GM21381 (cell line): ENCODE measurements around the gene STMN3.
"Not testable (repeated sequence)": the region's sequence is repeated elsewhere in the genome, so short reads cannot be mapped to it uniquely, and the experiment has no call there.

ENCODE experiments used
- ATAC-seq: cut with Tn5 transposase; IDR thresholded peaks from one replicate; pipeline ENCODE4 v1.9.1; 2021; ENCODE audit warnings: mild to moderate bottlenecking, moderate library complexity; ENCODE audit not compliant: unreplicated experiment

The STMN3 gene

GRCh38 chr20:63639093-63639975, 13.9 kb downstream of the STMN3 start:
- no peak for ATAC-seq

GRCh38 chr20:63636752-63637628, 16.2 kb downstream of the STMN3 start:
- no peak for ATAC-seq

GRCh38 chr20:63635431-63636141, 17.6 kb downstream of the STMN3 start:
- peak; percentile 53 for ATAC-seq

- ATAC-seq = no peak
These were observed 19.5 kb downstream of the STMN3 start for GRCh38 chr20:63633732-63634131.

DNA sequence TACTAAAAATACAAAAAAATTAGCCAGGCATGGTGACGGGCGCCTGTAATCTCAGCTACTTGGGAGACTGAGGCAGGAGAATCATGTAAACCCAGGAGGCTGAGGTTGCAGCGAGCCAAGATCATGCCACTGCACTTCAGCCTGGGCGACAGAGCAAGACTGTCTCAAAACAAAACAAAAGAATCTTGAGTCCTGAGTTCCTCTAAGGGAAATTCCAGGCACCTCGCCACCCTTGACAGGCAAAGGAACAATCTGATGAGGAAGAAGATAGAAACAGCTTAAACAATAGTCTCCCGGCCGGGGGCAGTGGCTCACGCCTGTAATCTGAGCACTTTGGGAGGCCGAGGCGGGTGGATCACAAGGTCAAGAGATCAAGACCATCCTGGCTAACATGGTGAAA, 21.8 kb downstream of the STMN3 start:
- not testable (repeated sequence) for ATAC-seq

DNA sequence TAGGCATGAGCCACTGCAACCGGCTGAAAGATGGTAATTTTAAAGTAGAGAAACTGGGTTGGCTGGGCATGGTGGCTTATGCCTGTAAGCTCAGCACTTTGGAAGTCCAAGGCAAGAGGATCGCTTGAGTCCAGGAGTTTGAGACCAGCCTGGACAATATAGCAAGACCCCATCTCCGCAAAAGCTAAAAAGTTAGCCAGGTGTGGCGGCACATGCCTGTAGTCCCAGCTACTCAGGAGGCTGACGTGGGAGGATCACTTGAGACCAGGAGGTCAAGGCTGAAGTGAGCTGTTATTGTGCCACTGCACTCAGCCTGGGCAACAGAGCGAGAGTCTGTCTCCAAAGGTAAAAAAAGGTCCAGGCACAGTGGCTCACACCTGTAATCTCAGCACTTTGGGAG, 22.3 kb downstream of the STMN3 start:
- ATAC-seq = not testable (repeated sequence)

DNA sequence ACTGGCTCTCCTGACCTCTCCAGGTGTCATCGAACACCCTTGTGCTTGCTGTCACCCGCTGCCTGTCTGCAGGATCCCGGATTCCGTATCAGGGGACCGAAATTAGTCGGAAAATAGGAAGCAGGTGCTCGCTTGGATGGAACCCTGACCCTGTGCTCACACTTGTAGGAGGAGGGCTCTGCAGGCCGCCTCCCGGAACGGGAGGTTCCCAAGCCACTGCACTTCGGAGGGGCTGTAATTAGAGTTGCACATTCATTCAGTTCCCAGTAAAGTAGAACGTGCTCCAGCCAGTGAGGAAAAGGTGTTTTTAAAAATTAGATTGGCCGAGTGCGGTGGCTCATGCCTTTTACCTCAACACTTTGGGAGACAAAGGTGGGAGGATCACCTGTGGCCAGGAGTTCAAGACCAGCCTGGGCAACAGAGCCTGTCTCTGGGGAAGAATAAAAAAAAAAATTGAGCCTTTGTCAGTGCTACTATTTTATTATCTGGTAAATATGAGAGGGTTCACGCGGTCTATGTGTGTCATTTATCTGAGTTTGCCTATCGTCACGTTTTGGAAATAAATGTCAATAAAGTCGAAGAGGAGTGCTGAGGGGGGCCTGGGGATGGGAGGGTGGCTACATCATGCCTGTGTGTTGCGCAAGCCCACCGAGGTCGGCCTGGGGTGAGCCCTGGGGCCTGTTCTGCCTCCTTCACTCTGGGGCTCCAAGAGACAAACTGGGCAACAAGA, 24.8 kb downstream of the STMN3 start:
- ATAC-seq = no peak

GRCh38 chr20:63627751-63628245, 25.4 kb downstream of the STMN3 start:
- no peak for ATAC-seq

GRCh38 chr20:63627129-63627750, 26.0 kb downstream of the STMN3 start:
- peak; percentile 67 for ATAC-seq

- ATAC-seq = peak; percentile 40
These were observed 26.6 kb downstream of the STMN3 start, which contains the start of gene GMEB2 for GRCh38 chr20:63626424-63627128. TSS of gene GMEB2 (minus strand) at chr20:63627101. CDS start at chr20:63619397, 7,704 bp downstream.

DNA sequence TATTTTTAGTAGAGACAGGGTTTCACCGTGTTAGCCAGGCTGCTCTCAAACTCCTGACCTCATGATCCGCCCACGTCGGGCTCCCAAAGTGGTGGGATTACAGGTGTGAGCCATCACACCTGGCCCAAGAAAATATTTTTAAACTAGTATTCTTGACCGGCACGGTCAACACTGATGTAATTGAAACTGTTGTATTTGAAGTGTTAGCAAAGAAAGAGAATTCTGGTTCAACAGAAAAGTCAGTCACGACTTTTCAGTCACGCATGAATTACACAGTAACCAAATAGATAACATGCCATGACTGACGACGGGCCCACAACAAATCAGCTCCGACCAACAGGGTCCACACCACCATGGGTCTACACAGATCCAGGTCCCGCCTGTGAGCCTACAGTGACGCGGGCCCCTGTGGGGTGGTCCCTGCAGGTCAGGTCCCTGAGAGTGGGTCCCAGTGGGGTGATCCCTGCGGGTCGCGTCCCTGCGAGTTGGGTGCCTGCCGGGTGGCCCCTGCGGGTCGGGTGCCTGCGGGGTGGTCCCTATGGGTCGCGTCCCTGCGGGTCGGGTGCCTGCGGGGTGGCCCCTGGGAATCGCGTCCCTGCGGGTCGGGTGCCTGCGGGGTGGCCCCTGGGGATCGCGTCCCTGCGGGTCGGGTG, 27.3 kb downstream of the STMN3 start:
- ATAC-seq = no peak

- ATAC-seq = no peak
These were observed 28.7 kb downstream of the STMN3 start for GRCh38 chr20:63624486-63624885.

GRCh38 chr20:63622732-63623131, 30.5 kb downstream of the STMN3 start:
- no peak for ATAC-seq

- ATAC-seq = no peak
These were observed 31.1 kb downstream of the STMN3 start for GRCh38 chr20:63622096-63622495.

- no peak for ATAC-seq
These were observed 32.2 kb downstream of the STMN3 start for GRCh38 chr20:63620991-63621390.

GRCh38 chr20:63619505-63619904, 33.7 kb downstream of the STMN3 start:
- ATAC-seq = no peak

- no peak for ATAC-seq
These were observed 34.1 kb downstream of the STMN3 start for GRCh38 chr20:63619086-63619485.

DNA sequence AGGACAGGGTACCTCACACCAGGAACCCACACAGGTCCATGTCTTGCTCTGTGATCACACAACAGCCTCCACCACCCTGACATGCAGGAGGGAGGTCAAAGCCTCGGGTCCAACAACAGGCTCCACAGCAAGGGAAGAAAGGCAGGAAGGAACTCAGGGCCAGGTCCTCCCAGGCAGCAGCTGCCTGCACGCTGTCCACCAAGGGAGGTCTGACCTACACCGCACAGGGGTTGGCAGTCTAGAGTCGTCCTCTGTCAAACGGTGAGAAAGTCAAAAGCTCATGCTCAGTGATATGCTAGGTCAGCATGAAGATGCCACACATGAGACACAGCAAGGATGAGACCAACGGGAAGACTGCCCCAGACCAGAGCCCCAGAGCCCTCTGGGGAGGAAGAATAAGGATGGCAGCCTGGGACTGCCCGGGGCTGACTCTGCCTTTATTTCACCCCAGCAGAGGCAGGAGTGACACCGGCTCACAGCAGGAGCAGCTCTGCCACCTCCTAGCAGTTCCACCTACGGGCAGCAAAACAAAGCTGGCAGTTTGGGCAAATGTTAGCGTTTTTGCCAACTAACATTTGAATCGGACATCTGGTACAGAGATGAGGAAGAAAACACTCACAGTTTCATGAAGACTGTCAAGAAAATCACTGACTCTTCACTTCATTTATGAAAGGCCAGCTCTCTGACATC, 34.8 kb downstream of the STMN3 start:
- no peak for ATAC-seq
